Measurements from ENCODE around the gene FUBP3. TPM values are rescaled to one million over a fixed set of nuclear protein-coding genes. Genes with fewer than 3 reads are reported as not detected.

Gene FUBP3
- total RNA-seq, 1 experiment from 2014 or later = 73.7 TPM

DNA sequence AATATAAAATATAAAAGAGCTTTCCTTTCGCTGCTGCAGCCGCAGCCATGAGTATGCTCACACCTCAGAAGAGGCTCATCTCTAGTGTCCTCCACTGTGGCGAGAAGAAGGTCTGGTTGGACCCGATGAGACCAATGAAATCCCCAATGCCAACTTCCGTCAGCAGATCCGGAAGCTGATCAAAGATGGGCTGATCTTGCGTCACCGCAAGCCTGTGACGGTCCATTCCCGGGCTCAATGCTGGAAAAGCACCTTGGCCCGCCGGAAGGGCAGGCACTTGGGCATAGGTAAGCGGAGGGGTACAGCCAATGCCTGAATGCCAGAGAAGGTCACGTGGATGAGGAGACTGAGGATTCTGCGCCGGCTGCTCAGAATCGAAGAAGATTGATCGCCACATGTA, 72.4 kb downstream of the FUBP3 start (continued):
- TF ChIP-seq ZBTB33 (IDR thresholded peaks at IDR 0.05; ENCODE audit: extremely low read depth, insufficient replicate concordance, low read length) = no peak
- TF ChIP-seq ZFX (IDR thresholded peaks at IDR 0.05) = no peak
- no peak for TF ChIP-seq CEBPB (IDR thresholded peaks at IDR 0.05; ENCODE audit: low read depth)
- TF ChIP-seq POLR2A (IDR thresholded peaks at IDR 0.05; ENCODE audit: borderline replicate concordance, extremely low read depth, insufficient read depth, insufficient read length) = no peak
- no peak for TF ChIP-seq EZH2phosphoT487 (IDR thresholded peaks at IDR 0.05; ENCODE audit: borderline replicate concordance)
- no peak for TF ChIP-seq CTCF (IDR thresholded peaks at IDR 0.05 in 2 of 3, conservative IDR thresholded peaks at IDR 0.05 in 1 of 3; ENCODE audit: borderline replicate concordance in 1 of 3, insufficient read depth in 1 of 3, low read depth in 2 of 3, low read length in 2 of 3)
- no peak for TF ChIP-seq JUND (IDR thresholded peaks at IDR 0.05)

DNA sequence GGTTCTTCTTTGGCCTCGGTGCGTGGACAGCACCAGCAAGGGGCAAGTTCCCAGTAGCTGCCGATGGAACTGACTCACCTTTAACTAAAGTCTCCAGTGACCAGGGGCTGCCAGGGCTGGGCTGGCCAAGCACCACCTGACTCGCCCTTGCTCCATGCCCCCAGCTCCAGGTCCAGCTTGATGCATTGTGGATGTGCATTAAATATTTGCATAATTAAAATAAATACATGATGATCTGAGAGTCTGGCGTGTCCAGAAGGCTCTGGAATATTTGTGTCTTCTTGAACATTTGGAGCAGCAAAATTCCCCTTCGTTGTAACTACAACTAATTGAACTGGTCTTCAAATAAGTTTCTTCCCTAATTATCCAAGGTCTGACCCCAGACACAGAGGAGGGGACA, 75.5 kb downstream of the FUBP3 start:
- Histone ChIP-seq H3K9ac (ENCODE audit: low read length) (no peak overlapping the region), H3K36me3 (ENCODE audit: control insufficient read depth in 1 of 2, insufficient read depth in 2 of 2, low read length in 2 of 2) (no peaks in the 10 kb centered on the region), H3K4me2 (ENCODE audit: low read length) (no peak overlapping the region), H3K27ac (ENCODE audit: low read depth, low read length) (no peak overlapping the region), H3K9me2 (ENCODE audit: insufficient read depth) (no peaks in the 10 kb centered on the region), H3K4me1 (ENCODE audit: control insufficient read depth in 1 of 2, insufficient read depth in 2 of 2, low read length in 2 of 2) (no peaks in the 10 kb centered on the region), H3K4me3 (replicated peaks in 1 of 2; ENCODE audit: low read depth in 1 of 2, low read length in 2 of 2) (no peak overlapping the region), H3K79me2 (ENCODE audit: insufficient read depth, low read length) (no peaks in the 10 kb centered on the region), H2AFZ (ENCODE audit: low read depth, low read length, poor library complexity, severe bottlenecking) (no peak overlapping the region), H3K9me3 (ENCODE audit: control insufficient read depth in 1 of 2, insufficient read depth in 1 of 2, low read depth in 1 of 2, low read length in 2 of 2) (no peaks in the 10 kb centered on the region), H3K27me3 (ENCODE audit: insufficient read depth, low read length) (no peaks in the 10 kb centered on the region), H4K20me1 (ENCODE audit: insufficient read depth) (no peaks in the 10 kb centered on the region)
- RAD21 ChIA-PET (ENCODE audit: low non-redundant PET in 1 of 2, low total read pairs in 2 of 2, uncharacterized antibody in 2 of 2, unreplicated experiment in 2 of 2) = no interaction called here
- no TSS peak for BruUV-seq (replicated peaks)
- no peak for TF ChIP-seq MAX (IDR thresholded peaks at IDR 0.05)
- TF ChIP-seq EZH2phosphoT487 (IDR thresholded peaks at IDR 0.05; ENCODE audit: borderline replicate concordance) = no peak
- no peak for TF ChIP-seq EGR1 (IDR thresholded peaks at IDR 0.05; ENCODE audit: low read depth)
- no peak for TF ChIP-seq ATF3 (IDR thresholded peaks at IDR 0.05)
- no peak for TF ChIP-seq CBX3 (IDR thresholded peaks at IDR 0.05; ENCODE audit: low read depth)
- no peak for TF ChIP-seq SIN3A (IDR thresholded peaks at IDR 0.05; ENCODE audit: low read depth)
- no peak for TF ChIP-seq ZBTB33 (IDR thresholded peaks at IDR 0.05; ENCODE audit: extremely low read depth, insufficient replicate concordance, low read length)
- no peak for TF ChIP-seq POLR2AphosphoS5 (IDR thresholded peaks at IDR 0.05; ENCODE audit: low read depth, low read length)
- TF ChIP-seq POLR2A (IDR thresholded peaks at IDR 0.05; ENCODE audit: borderline replicate concordance, extremely low read depth, insufficient read depth, insufficient read length) = no peak
- TF ChIP-seq ZFX (IDR thresholded peaks at IDR 0.05) = no peak
- TF ChIP-seq REST (IDR thresholded peaks at IDR 0.05; ENCODE audit: low read depth) = no peak
- TF ChIP-seq RAD21 (IDR thresholded peaks at IDR 0.05; ENCODE audit: low read depth) = no peak
- ATAC-seq (no peak), DNase-seq (ENCODE audit: low read depth, low spot score) (no peak)
- CTCF ChIA-PET = no interaction called here
- POLR2A ChIA-PET = no interaction called here
- intact Hi-C loops (cut with micrococcal nuclease) = no loop called here

All from HCT116 (cell line).